HL-60 (cell line): ENCODE data around the gene SLC38A2.
"Not testable (repeated sequence)": the region's sequence is repeated elsewhere in the genome, so short reads cannot be mapped to it uniquely, and the experiment has no call there.

Experiments
- DNase-seq, 2 experiments: peaks; one replicate each; pipeline ENCODE4 v3.0.0-alpha.2; 2010 to 2020; ENCODE audit warnings: low read depth in 1 of 2, low spot score in 1 of 2
- H3K27ac ChIP-seq: fragments of 250-450 bp; sonication (Bioruptor Pico); replicated peaks from 2 replicates; pipeline ENCODE4 v1.5.1; 2020; ENCODE audit warnings: mild to moderate bottlenecking, moderate library complexity
- H3K27me3 ChIP-seq: fragments of 250-450 bp; sonication (Bioruptor Pico); 2 replicates; pipeline ENCODE4 v1.5.1; 2021; ENCODE audit warnings: mild to moderate bottlenecking, moderate library complexity; ENCODE audit not compliant: insufficient read depth, poor library complexity, severe bottlenecking
- H3K4me3 ChIP-seq: replicated peaks from 2 replicates; pipeline ENCODE4 v1.5.1; 2011; ENCODE audit warnings: mild to moderate bottlenecking, control low read depth, low read length; ENCODE audit not compliant: insufficient read depth
- GABPA ChIP-seq: IDR thresholded peaks from 2 replicates; pipeline ENCODE4 v1.6.1; 2012; ENCODE audit warnings: low read depth
- POLR2AphosphoS5 ChIP-seq: IDR thresholded peaks from 2 replicates; pipeline ENCODE4 v1.6.1; 2012; ENCODE audit warnings: low read depth
- SPI1 ChIP-seq: IDR thresholded peaks from 2 replicates; pipeline ENCODE4 v1.6.1; 2012; ENCODE audit warnings: low read depth, mild to moderate bottlenecking, borderline replicate concordance
- TF ChIP-seq, protein P1 (sequence below): IDR thresholded peaks from 2 replicates; pipeline ENCODE4 v1.6.1; 2012; ENCODE audit warnings: low read depth; ENCODE audit not compliant: insufficient replicate concordance
- TF ChIP-seq, protein P2 (sequence below): IDR thresholded peaks from one replicate; pipeline ENCODE4 v1.5.1; 2011; ENCODE audit warnings: low read length, control low read depth, inconsistent platforms; ENCODE audit not compliant: insufficient read depth

Gene SLC38A2

DNA sequence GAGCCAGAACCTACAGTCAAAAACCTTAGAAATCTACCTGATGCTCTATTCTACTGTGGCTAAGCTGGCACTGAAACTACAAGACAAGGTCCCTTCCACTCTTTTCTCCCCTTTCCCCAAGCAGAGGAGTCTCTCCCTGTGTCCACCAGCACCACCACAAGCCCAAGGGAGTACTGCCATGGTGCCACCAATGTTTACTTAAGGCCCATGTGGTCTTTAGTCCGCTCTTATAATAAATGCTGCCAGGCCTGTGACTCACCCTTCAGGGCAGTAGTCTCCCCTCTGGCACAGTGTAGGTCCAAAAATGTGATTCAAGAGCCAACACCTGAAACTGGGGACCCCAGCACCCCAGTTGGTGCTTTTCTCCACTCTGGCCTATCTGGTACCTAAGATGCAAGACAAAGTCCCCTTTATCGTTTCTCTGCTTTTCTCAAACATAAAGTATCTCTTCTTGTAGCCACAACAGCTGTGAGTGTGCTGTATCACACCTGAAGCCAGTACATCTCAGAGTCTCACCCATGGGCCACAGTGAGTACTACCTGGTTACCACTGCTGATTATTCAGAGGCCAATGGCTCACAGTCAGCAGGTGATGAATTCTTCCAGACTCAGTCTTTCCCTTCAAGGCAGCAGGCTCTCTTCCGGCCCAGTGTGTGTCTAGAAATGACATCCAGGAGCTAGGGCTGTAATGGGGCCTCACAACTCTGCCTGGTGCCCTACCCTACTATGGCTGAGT, 29.3 kb downstream of the SLC38A2 start:
- DNase-seq, result no peak
- Histone ChIP-seq H3K4me3 (no peak overlapping the region), H3K27me3 (no peaks in the 10 kb centered on the region), H3K27ac (no peak overlapping the region)
- TF ChIP-seq GABPA (no peak), SPI1 (no peak), POLR2AphosphoS5 (no peak)
- TF ChIP-seq, protein P1, sequence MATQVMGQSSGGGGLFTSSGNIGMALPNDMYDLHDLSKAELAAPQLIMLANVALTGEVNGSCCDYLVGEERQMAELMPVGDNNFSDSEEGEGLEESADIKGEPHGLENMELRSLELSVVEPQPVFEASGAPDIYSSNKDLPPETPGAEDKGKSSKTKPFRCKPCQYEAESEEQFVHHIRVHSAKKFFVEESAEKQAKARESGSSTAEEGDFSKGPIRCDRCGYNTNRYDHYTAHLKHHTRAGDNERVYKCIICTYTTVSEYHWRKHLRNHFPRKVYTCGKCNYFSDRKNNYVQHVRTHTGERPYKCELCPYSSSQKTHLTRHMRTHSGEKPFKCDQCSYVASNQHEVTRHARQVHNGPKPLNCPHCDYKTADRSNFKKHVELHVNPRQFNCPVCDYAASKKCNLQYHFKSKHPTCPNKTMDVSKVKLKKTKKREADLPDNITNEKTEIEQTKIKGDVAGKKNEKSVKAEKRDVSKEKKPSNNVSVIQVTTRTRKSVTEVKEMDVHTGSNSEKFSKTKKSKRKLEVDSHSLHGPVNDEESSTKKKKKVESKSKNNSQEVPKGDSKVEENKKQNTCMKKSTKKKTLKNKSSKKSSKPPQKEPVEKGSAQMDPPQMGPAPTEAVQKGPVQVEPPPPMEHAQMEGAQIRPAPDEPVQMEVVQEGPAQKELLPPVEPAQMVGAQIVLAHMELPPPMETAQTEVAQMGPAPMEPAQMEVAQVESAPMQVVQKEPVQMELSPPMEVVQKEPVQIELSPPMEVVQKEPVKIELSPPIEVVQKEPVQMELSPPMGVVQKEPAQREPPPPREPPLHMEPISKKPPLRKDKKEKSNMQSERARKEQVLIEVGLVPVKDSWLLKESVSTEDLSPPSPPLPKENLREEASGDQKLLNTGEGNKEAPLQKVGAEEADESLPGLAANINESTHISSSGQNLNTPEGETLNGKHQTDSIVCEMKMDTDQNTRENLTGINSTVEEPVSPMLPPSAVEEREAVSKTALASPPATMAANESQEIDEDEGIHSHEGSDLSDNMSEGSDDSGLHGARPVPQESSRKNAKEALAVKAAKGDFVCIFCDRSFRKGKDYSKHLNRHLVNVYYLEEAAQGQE, result no peak
- TF ChIP-seq, protein P2, sequence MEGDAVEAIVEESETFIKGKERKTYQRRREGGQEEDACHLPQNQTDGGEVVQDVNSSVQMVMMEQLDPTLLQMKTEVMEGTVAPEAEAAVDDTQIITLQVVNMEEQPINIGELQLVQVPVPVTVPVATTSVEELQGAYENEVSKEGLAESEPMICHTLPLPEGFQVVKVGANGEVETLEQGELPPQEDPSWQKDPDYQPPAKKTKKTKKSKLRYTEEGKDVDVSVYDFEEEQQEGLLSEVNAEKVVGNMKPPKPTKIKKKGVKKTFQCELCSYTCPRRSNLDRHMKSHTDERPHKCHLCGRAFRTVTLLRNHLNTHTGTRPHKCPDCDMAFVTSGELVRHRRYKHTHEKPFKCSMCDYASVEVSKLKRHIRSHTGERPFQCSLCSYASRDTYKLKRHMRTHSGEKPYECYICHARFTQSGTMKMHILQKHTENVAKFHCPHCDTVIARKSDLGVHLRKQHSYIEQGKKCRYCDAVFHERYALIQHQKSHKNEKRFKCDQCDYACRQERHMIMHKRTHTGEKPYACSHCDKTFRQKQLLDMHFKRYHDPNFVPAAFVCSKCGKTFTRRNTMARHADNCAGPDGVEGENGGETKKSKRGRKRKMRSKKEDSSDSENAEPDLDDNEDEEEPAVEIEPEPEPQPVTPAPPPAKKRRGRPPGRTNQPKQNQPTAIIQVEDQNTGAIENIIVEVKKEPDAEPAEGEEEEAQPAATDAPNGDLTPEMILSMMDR, result no peak

DNA sequence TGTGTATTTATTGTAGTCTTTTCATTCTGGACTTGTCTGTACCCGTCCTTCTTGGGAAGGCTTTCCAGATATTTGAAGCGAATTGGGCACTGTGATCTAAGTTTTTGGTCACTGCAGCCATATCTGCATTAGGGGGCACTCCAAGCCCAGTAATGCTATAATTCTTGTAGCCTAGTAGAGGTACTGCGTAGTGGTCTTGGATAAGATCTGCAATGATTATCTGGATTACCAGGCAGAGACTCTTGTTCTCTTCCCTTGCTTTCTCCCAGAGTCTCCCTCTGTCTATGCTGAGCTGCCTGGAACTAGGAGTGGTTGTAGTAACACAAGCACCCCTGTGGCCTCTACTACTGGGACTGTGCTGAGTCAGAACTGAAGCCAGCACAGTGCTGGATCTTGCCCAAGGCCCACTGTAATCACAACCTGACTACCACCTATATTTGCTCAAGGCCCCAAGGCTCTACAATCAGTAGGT, 30.0 kb downstream of the SLC38A2 start:
- no peak overlapping the region for H3K4me3 ChIP-seq
- H3K27me3 ChIP-seq, result no peaks in the 10 kb centered on the region
- peak in 1 of 2 experiments; percentile 25 for DNase-seq
- TF ChIP-seq, protein P2, result peak; percentile 17
- TF ChIP-seq POLR2AphosphoS5, result no peak
- no peak overlapping the region for H3K27ac ChIP-seq

GRCh38 chr12:46339051-46339450, 33.5 kb downstream of the SLC38A2 start:
- no peaks in the 10 kb centered on the region for H3K27me3 ChIP-seq
- DNase-seq, result no peak
- H3K4me3 ChIP-seq, result no peak overlapping the region
- H3K27ac ChIP-seq, result no peak overlapping the region
- TF ChIP-seq POLR2AphosphoS5, result no peak
- TF ChIP-seq, protein P1, result peak; percentile 79

DNA sequence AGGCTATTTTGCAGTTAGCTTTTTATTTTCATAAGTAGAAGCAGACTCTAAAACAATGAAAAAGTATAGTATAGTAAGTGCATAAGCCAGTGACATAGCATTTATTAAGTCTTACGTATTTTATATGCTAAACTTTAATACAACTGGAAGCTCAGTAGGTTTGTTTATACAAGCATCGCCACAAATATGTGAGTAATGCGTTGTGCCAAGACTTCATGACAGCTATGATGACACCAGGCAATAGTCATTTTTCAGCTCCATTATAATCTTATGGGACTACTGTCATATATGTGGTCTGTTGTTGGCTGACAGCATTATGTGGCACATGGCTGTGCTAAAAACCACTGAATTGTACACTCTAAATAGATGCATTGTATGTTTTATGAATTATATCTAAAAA, 40.3 kb downstream of the SLC38A2 start:
- no peak overlapping the region for H3K27ac ChIP-seq
- no peak for TF ChIP-seq GABPA
- TF ChIP-seq POLR2AphosphoS5, result no peak
- TF ChIP-seq, protein P2, result no peak
- no peak for TF ChIP-seq SPI1
- TF ChIP-seq, protein P1, result no peak

DNA sequence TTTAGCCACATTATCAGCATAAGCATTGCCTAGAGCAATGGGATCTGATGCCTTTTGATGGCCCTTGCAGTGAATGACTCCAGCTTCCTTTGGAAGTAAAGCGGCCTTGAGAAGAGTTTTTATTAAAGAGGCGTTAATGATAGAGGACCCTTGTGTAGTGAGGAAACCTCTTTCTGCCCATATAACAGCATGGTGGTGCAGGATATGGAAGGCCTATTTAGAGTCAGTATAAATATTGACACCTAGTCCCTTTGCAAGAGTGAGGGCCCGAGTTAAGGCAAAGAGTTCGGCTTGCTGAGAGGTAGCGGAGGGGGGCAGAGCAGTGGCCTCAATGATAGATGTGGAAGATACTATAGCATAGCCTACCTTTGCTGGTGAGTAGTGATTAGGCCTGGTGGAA, 47.5 kb downstream of the SLC38A2 start:
- H3K27ac ChIP-seq, H3K4me3 ChIP-seq, H3K27me3 ChIP-seq, DNase-seq: not testable (repeated sequence)

More for the DNA sequence above, 40.3 kb downstream of the SLC38A2 start:
- Histone ChIP-seq H3K4me3 (no peak overlapping the region), H3K27me3 (no peaks in the 10 kb centered on the region)
- DNase-seq, result no peak
